Esophagus (tissue), 2 donors: Measurements from ENCODE around the gene PLEKHB2. TPM values are rescaled to one million over a fixed set of nuclear protein-coding genes. Genes with fewer than 3 reads are reported as not detected.
"Not testable (repeated sequence)": the region's sequence is repeated elsewhere in the genome, so short reads cannot be mapped to it uniquely, and the experiment has no call there.

Source experiments
- H3K27ac ChIP-seq, 2 donors: one replicate each; pipeline ENCODE4 v1.5.1; 2013; ENCODE audit warnings: low read depth in 2 of 2, mild to moderate bottlenecking in 2 of 2, inconsistent platforms in 1 of 2, low read length in 1 of 2, moderate library complexity in 1 of 2
- H3K27me3 ChIP-seq, 2 donors: one replicate each; pipeline ENCODE4 v1.6.1; 2013; ENCODE audit warnings: low read length in 2 of 2, control low read depth in 1 of 2, mild to moderate bottlenecking in 1 of 2; ENCODE audit not compliant: insufficient read depth in 2 of 2, control insufficient read depth in 1 of 2
- H3K36me3 ChIP-seq, 2 donors: one replicate each; pipeline ENCODE4 v1.6.1; 2013; ENCODE audit warnings: low read length in 1 of 2; ENCODE audit not compliant: control insufficient read depth in 2 of 2, insufficient read depth in 2 of 2
- H3K4me1 ChIP-seq, 2 donors: one replicate each; pipeline ENCODE4 v1.6.1; 2013; ENCODE audit warnings: low read length in 1 of 2; ENCODE audit not compliant: control insufficient read depth in 2 of 2, insufficient read depth in 2 of 2
- H3K4me3 ChIP-seq, 2 donors: one replicate each; pipeline ENCODE4 v1.5.1; 2013; ENCODE audit warnings: low read length in 2 of 2, mild to moderate bottlenecking in 2 of 2, low read depth in 1 of 2, moderate library complexity in 1 of 2
- H3K9me3 ChIP-seq, 2 donors: one replicate each; pipeline ENCODE4 v1.6.1; 2013; ENCODE audit warnings: mild to moderate bottlenecking in 2 of 2, low read depth in 1 of 2, low read length in 1 of 2, moderate library complexity in 1 of 2; ENCODE audit not compliant: control insufficient read depth in 2 of 2, insufficient read depth in 1 of 2
- WGBS, 2 donors: extraction: QIAGEN DNeasy Blood & Tissue Kit; methylation state at CpG; one replicate each; pipeline ENCODE4 v1.1.7; 2013; 5-methylcytosine and 5-hydroxymethylcytosine counted together
- polyA plus RNA-seq, 2 donors: library from polyadenylated mRNA; stranded (reverse); fragments of 200-250 nt; gene quantifications; one replicate each; pipeline ENCODE4 v1.2.3, GENCODE V29; 2013
- donor health status: healthy with polysubstance abuse.
- donor health status: Bipolar disorder and iron deficiency.

The PLEKHB2 gene
- polyA plus RNA-seq, 2 donors, result 8.7 to 18.0 TPM

DNA sequence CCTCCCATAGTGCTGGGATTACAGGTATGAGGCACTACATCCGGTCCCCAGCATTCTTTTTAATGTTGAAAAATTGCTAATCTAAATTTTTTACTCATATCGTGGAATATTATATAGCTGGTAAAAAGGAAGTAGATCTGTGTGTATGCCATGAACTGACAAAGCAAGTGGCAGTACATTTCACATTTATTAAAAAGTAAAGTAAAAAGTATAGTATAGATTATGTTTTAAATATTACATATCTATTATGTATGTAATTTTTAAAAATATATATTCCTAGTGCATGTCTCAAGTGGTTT, 25.1 kb downstream of the PLEKHB2 start:
- peaks cover 0 to 3% of the 10 kb centered on the region in 2 donors for H3K4me1 ChIP-seq
- WGBS, 2 donors, result 92 to 96% methylated on average over 2 of the region's 2 CpGs
- H3K9me3 ChIP-seq, result no peaks in the 10 kb centered on the region
- H3K36me3 ChIP-seq, result peaks cover 9 to 19% of the 10 kb centered on the region in 2 donors
- no peaks in the 10 kb centered on the region for H3K27me3 ChIP-seq
- no peak overlapping the region for H3K27ac ChIP-seq
- no peak overlapping the region for H3K4me3 ChIP-seq

DNA sequence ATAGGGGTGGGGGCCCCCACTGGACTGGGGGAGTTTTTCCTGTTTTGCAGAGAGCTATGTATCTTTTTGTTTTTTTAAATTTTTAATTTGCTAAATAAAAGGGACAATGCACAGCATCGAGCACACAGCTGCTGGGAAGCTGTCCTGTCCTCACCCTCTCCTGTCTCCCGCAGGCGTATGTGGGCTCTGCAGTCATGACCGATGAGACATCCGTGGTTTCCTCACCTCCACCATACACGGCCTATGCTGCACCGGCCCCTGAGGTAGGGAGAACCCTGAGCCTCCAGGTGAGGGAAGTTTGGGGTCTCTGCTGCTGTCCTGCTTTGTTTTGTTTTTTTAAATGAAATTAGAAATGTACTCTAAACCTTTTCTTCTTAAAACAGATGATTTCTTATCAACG, 27.6 kb downstream of the PLEKHB2 start:
- H3K27ac ChIP-seq, result no peak overlapping the region
- 86 to 88% methylated on average over 8 of the region's 8 CpGs for WGBS, 2 donors
- H3K4me3 ChIP-seq, result no peak overlapping the region
- no peaks in the 10 kb centered on the region for H3K4me1 ChIP-seq
- H3K27me3 ChIP-seq, result no peaks in the 10 kb centered on the region
- H3K36me3 ChIP-seq, result peaks cover 2 to 13% of the 10 kb centered on the region in 2 donors
- no peaks in the 10 kb centered on the region for H3K9me3 ChIP-seq

DNA sequence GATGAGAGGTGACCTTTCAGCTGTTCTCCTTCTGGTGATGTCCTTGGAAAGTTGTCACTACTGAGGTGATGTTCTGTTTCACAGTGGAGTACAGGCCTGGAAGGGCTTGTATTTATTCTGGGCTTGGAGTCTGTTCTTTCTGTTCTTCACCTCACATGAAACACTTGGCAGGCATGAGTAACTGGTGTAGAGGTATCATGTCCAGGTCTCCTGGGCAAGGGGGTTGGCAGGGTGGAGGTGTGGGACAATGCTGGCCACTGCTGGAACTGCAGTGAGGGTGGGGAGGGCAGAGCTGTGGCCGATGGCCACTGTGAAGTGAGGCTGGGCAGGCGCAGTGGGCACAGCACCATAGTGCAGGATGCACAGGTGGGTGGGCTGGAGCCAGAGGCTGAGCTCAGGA, 35.4 kb downstream of the PLEKHB2 start:
- no peaks in the 10 kb centered on the region for H3K27me3 ChIP-seq
- no peak overlapping the region for H3K27ac ChIP-seq
- no peak overlapping the region for H3K4me3 ChIP-seq
- WGBS, 2 donors, result 91 to 95% methylated on average over 2 of the region's 2 CpGs
- peaks cover 8 to 16% of the 10 kb centered on the region in 2 donors for H3K36me3 ChIP-seq
- no peaks in the 10 kb centered on the region for H3K9me3 ChIP-seq
- no peaks in the 10 kb centered on the region for H3K4me1 ChIP-seq

DNA sequence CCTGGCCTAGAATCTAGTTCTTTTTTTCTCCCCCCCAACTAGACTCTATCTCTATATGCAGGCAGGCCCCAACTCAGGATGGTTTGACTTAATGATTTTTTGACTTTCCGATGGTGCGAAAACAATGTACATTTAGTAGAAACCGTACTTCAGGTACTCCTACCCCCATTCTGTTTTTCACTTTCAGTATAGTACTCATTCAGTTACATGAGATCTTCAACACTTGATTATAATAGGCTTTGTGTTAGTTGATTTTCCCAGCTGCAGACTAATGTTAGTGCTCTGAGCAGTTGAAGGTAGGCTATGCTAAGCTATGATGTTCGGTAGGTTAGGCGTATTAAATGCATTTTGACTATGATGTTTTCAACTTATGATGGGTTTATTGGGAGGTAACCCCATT, 37.7 kb downstream of the PLEKHB2 start:
- Histone ChIP-seq H3K4me3 (no peak overlapping the region), H3K27ac (no peak overlapping the region), H3K4me1 (no peaks in the 10 kb centered on the region), H3K27me3 (no peaks in the 10 kb centered on the region), H3K36me3 (peaks cover 11 to 16% of the 10 kb centered on the region in 2 donors), H3K9me3 (no peaks in the 10 kb centered on the region)
- WGBS, 2 donors, result 94 to 95% methylated on average over 5 of the region's 5 CpGs

DNA sequence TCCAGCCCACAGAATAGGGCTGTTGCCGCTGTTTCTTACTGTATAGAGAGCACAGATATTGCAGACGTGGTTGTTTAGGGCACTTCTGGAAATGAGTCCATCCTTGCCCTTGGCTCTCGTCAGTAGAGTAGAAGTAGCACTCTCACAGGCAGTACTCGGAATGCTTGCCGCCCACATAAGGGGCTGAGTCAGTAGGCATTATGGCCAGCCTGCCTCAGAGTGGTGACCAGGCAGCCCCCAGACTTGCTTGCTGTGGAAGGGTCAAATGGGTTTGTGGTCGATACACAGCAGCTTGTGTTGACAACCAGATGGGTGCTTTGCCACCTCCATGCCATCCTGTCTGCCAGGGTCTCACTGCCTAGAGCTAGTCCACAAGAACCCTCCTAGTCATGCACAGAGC, 38.7 kb downstream of the PLEKHB2 start:
- 93 to 94% methylated on average over 6 of the region's 6 CpGs for WGBS, 2 donors
- Histone ChIP-seq H3K9me3 (no peaks in the 10 kb centered on the region), H3K4me3 (no peak overlapping the region), H3K27ac (no peak overlapping the region), H3K36me3 (peaks cover 13 to 16% of the 10 kb centered on the region in 2 donors), H3K4me1 (no peaks in the 10 kb centered on the region), H3K27me3 (no peaks in the 10 kb centered on the region)

DNA sequence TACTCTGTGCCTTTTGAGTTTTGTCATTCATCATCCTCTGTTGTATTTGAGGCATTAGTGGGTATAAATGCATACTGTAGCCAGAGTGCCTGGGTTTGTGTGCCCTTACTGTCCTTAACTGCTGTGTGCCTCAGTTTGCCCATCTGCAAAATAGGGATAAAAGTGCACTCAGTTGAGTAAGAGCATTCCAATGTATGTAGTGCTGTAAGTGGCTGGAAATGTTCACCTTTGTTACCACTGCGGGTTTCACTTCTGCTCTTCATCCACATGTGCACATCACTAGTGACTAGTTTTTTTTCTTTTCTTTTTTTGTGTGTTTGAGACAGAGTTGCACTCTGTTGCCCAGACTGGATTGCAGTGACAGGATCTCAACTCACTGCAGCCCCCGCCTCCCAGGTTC, 39.9 kb downstream of the PLEKHB2 start:
- Histone ChIP-seq H3K9me3 (no peaks in the 10 kb centered on the region), H3K4me1 (no peaks in the 10 kb centered on the region), H3K27me3 (no peaks in the 10 kb centered on the region), H3K4me3 (no peak overlapping the region), H3K27ac (no peak overlapping the region), H3K36me3 (peaks cover 8 to 11% of the 10 kb centered on the region in 2 donors)
- 97 to 100% methylated on average over 2 of the region's 2 CpGs for WGBS, 2 donors

DNA sequence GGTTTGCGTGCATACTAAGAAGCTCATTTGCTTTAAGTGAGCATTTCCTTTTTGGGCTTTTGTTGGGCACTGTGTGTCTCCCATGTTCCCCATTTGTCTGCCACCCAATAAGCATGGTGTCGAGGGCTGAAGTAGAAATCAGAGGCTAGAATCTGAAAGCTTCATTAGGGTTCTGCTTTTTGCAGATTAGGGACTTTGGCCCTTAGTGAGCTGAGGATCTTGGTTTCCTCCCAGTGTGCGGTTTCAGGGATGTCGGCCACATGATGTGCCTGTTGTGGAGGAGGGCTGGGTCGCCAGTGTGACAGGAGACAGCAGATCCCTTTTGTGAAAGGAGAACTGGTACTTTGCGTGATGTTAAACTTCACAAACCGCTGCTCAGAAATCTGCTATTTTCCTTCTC, 41.1 kb downstream of the PLEKHB2 start:
- Histone ChIP-seq H3K27ac (no peak overlapping the region), H3K4me1 (no peaks in the 10 kb centered on the region), H3K4me3 (no peak overlapping the region), H3K27me3 (no peaks in the 10 kb centered on the region), H3K9me3 (no peaks in the 10 kb centered on the region), H3K36me3 (peaks cover 5 to 9% of the 10 kb centered on the region in 2 donors)
- WGBS, 2 donors, result 92 to 93% methylated on average over 7 of the region's 7 CpGs

DNA sequence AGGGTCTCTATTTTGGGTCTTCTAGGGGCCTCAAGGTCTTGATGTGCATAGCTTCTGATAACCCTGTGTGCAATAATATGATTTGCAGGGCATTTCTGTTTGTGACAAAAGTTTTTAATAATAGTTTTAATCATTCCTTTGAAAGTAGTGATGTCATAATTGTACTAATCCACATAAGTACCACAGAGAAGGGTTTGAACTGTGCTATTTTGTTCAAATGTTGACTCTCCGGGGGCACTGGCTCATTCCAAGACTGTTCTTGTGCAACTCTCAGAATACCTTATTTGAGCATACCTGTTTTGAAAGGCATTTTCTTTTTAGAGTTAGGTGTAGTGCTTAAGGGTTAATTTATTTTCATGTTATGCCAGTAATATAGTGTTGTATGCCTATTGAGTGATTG, 41.6 kb downstream of the PLEKHB2 start:
- 58 to 64% methylated on average over 1 of the region's 1 CpG for WGBS, 2 donors
- Histone ChIP-seq H3K36me3 (peaks cover 5 to 9% of the 10 kb centered on the region in 2 donors), H3K4me3 (no peak overlapping the region), H3K27me3 (no peaks in the 10 kb centered on the region), H3K4me1 (no peaks in the 10 kb centered on the region), H3K27ac (no peak overlapping the region), H3K9me3 (no peaks in the 10 kb centered on the region)

DNA sequence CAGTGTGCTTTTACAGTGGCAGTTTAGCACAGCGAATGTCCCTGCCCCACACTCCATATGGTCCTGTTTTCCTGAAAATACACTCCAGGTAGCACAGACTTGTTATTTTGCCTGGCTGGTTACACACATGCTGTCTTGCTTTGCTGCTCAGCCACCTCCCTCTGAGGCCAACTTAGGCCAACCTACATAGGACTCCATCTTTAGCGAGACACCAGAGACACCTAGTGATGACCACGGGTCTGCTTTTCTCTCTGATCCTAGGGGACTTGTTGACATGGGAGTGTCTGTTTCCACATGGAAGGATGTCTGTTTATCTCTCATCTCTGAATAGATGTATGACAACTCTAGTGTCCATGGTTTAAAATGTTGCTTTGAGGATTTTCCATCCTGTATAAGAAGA, 43.3 kb downstream of the PLEKHB2 start:
- H3K27ac ChIP-seq, result no peak overlapping the region
- 75 to 77% methylated on average over 3 of the region's 3 CpGs for WGBS, 2 donors

DNA sequence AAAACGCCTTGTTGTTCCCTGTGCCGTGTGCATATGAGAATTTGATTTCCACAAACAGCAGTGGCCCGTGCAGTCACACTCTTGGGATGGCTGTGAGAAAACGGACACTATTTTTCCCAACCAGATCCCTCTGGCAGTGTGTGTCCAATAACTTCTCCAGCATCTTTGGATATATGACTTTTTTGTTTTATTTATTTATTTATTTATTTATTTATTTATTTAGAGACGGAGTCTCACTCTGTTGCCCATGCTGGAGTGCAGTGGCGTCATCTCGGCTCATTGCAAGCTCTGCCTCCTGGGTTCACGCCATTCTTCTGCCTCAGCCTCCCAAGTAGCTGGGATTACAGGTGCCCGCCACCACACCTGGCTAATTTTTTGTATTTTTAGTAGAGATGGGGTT, 45.0 kb downstream of the PLEKHB2 start:
- H3K4me3 ChIP-seq, H3K36me3 ChIP-seq: not testable (repeated sequence)
- WGBS, 2 donors, result 97 to 98% methylated on average over 9 of the region's 9 CpGs

More for the DNA sequence above, 43.3 kb downstream of the PLEKHB2 start:
- H3K4me1 ChIP-seq, result no peaks in the 10 kb centered on the region
- H3K9me3 ChIP-seq, result no peaks in the 10 kb centered on the region
- H3K27me3 ChIP-seq, result no peaks in the 10 kb centered on the region
- H3K4me3 ChIP-seq, result no peak overlapping the region
- peaks cover 5 to 7% of the 10 kb centered on the region in 2 donors for H3K36me3 ChIP-seq

More for the DNA sequence above, 45.0 kb downstream of the PLEKHB2 start:
- H3K4me1 ChIP-seq, H3K27ac ChIP-seq, H3K9me3 ChIP-seq, H3K27me3 ChIP-seq: not testable (repeated sequence)
